Measurements from ENCODE around the gene WDR89.
"Not testable (repeated sequence)": the region's sequence is repeated elsewhere in the genome, so short reads cannot be mapped to it uniquely, and the experiment has no call there.

- not testable (repeated sequence) for TF ChIP-seq CTCF (IDR thresholded peaks at IDR 0.05; ENCODE audit: insufficient read depth, low read length); POLR2AphosphoS5 (IDR thresholded peaks at IDR 0.05; ENCODE audit: low read depth)
These were observed 58.6 kb downstream of the WDR89 start for GRCh38 chr14:63583046-63583445.
